Right atrium auricular region (tissue), 2 donors: Measurements from ENCODE around the gene ARHGAP27. TPM values are rescaled to one million over a fixed set of nuclear protein-coding genes. Genes with fewer than 3 reads are reported as not detected.

Experiments used
- DNase-seq: peaks from one replicate; pipeline ENCODE4 v3.0.0-alpha.2; 2019; ENCODE audit warnings: low spot score
- H3K27ac ChIP-seq, 2 donors: fragments of 200-600 bp; sonication (generic); 1 replicate in 1 of 2; 2 replicates in 1 of 2; pipeline ENCODE4 v1.5.1; 2016 to 2019
- H3K27me3 ChIP-seq, 2 donors: fragments of 200-600 bp; sonication (generic); one replicate each; pipeline versions ENCODE4 v1.5.1 to v1.6.0; 2017 to 2019
- H3K36me3 ChIP-seq: fragments of 200-600 bp; sonication (generic); one replicate; pipeline ENCODE4 v1.5.1; 2016
- H3K4me1 ChIP-seq, 2 donors: fragments of 200-600 bp; sonication (generic); one replicate each; pipeline versions ENCODE4 v1.5.1 to v1.6.0; 2017 to 2019
- H3K4me3 ChIP-seq, 2 donors: fragments of 200-600 bp; sonication (generic); 1 replicate in 1 of 2; 2 replicates in 1 of 2; pipeline ENCODE4 v1.5.1; 2017 to 2019; ENCODE audit warnings: mild to moderate bottlenecking in 1 of 2, moderate library complexity in 1 of 2
- H3K9me3 ChIP-seq, 2 donors: fragments of 200-600 bp; sonication (generic); one replicate each; pipeline ENCODE4 v1.5.1; 2019
- total RNA-seq, 2 donors: library from RNA; depleted of rRNA; stranded (reverse); fragments of >200 nt; gene quantifications; one replicate each; pipeline ENCODE4 v1.1.0, GENCODE V29; 2016
- TF ChIP-seq, protein P1 (sequence below), 2 donors: fragments of 200-600 bp; sonication (generic); IDR thresholded peaks; one replicate each; pipeline ENCODE4 v1.5.1; 2019; ENCODE audit warnings: antibody characterized with exemption in 2 of 2

The ARHGAP27 gene
- total RNA-seq, 2 donors from 2014 or later = 18.9 to 21.9 TPM

DNA sequence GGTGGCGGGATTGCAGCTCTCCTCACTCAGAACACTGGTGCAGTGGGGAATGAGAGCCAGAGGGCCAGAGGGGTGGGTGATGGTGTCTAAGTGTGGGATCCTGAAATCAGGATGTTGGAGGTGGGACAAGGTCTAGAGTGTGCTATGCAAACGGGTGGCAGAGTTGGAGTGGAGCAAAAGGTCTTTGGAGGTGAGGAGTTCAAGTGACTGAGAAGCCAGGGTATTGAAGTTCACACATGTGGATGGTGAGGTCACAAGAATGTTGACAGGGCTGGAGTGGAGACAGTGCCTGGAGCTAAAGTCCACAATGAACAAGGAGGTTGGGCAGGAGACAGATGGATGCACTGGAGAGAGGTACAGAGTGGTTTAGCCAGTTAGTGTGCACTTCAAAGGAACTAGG is 77.6 kb downstream of the ARHGAP27 start:
- TF ChIP-seq, protein P1, sequence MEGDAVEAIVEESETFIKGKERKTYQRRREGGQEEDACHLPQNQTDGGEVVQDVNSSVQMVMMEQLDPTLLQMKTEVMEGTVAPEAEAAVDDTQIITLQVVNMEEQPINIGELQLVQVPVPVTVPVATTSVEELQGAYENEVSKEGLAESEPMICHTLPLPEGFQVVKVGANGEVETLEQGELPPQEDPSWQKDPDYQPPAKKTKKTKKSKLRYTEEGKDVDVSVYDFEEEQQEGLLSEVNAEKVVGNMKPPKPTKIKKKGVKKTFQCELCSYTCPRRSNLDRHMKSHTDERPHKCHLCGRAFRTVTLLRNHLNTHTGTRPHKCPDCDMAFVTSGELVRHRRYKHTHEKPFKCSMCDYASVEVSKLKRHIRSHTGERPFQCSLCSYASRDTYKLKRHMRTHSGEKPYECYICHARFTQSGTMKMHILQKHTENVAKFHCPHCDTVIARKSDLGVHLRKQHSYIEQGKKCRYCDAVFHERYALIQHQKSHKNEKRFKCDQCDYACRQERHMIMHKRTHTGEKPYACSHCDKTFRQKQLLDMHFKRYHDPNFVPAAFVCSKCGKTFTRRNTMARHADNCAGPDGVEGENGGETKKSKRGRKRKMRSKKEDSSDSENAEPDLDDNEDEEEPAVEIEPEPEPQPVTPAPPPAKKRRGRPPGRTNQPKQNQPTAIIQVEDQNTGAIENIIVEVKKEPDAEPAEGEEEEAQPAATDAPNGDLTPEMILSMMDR (IDR thresholded peaks at IDR 0.05) = no peak
- no peaks in the 10 kb centered on the region for H3K36me3 ChIP-seq
- H3K27me3 ChIP-seq = no peaks in the 10 kb centered on the region

GRCh38 chr17:45353043-45353442 is 79.6 kb downstream of the ARHGAP27 start:
- TF ChIP-seq, protein P1 (IDR thresholded peaks at IDR 0.05) = no peak
- peaks cover 0 to 5% of the 10 kb centered on the region in 2 donors for H3K9me3 ChIP-seq
- no peak overlapping the region for H3K4me3 ChIP-seq
- H3K27ac ChIP-seq = no peak overlapping the region
- no peaks in the 10 kb centered on the region for H3K36me3 ChIP-seq
- DNase-seq = no peak
- H3K4me1 ChIP-seq = no peaks in the 10 kb centered on the region
- H3K27me3 ChIP-seq = no peaks in the 10 kb centered on the region

More for the DNA sequence above, 77.6 kb downstream of the ARHGAP27 start:
- Histone ChIP-seq H3K27ac (no peak overlapping the region), H3K4me1 (no peaks in the 10 kb centered on the region), H3K9me3 (peaks cover 0 to 5% of the 10 kb centered on the region in 2 donors), H3K4me3 (no peak overlapping the region)
- no peak for DNase-seq

GRCh38 chr17:45351831-45352230 is 80.8 kb downstream of the ARHGAP27 start:
- Histone ChIP-seq H3K36me3 (no peaks in the 10 kb centered on the region), H3K9me3 (peaks cover 0 to 5% of the 10 kb centered on the region in 2 donors), H3K27ac (no peak overlapping the region), H3K27me3 (no peaks in the 10 kb centered on the region), H3K4me1 (no peaks in the 10 kb centered on the region), H3K4me3 (no peak overlapping the region)
- no peak for DNase-seq
- TF ChIP-seq, protein P1 (IDR thresholded peaks at IDR 0.05) = no peak

DNA sequence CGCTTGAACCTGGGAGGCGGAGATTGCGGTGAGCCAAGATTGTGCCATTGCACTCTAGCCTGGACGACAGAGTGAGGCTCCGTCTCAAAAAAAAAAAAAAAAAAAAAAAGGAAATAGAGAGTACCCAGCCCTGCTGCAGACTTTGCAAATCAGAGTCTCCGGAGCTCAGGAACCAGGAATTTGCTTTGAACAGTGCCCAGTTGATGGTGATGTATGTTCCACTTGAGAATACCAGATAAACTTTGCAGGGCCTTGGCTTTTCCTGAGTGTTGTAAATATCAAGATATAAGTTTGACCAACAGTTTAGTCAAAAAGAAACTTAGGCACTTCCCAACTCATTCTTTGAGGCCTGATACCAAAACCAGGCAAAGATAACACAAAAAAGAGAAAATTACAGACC is 85.2 kb downstream of the ARHGAP27 start:
- peaks cover 0 to 7% of the 10 kb centered on the region in 2 donors for H3K4me1 ChIP-seq
- TF ChIP-seq, protein P1 (IDR thresholded peaks at IDR 0.05) = no peak
- peaks cover 0 to 5% of the 10 kb centered on the region in 2 donors for H3K9me3 ChIP-seq
- H3K36me3 ChIP-seq = no peaks in the 10 kb centered on the region
- H3K4me3 ChIP-seq = no peak overlapping the region
- no peak for DNase-seq
- no peaks in the 10 kb centered on the region for H3K27me3 ChIP-seq
- H3K27ac ChIP-seq = no peak overlapping the region

DNA sequence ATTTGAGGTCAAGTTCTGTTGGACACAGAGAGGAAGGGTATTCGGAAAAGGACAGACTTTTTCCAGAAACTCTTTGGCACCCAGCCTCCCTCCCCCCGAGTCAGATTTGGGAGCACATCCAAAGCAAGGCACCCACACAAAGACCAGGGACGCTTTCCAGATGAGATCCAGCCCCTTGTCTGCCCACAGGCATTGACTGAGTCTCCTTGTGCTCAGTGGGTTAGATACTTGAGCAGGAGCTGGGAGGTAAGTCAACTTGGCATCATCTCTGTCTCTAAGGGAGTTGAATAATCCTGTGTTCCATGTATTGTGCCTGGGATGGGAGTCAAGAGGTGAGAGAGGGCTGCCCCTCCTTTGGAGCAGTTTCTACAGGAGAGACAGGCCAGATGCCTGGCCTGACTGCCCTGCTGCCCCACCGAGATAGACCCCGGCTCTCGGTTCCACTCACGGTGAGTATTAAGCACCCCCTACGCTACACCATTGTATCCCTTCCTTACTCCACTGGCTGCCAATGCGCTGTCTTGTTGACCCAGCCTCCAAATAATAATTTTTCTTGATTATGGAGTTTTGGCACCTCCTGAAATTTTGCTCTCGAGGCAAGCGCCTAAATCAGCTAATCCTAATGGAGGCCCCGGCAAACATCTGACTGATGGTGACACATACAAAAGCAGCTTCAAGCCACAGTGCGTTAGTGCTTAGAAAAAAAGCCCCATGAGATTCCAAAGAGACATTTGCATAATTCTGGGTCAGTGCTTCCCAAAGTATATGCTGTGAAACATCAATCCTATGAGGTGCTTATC is 86.3 kb downstream of the ARHGAP27 start:
- Histone ChIP-seq H3K9me3 (no peaks in the 10 kb centered on the region), H3K27ac (peak overlapping the region; percentile 48 to 68), H3K36me3 (no peaks in the 10 kb centered on the region), H3K4me1 (peaks cover 0 to 14% of the 10 kb centered on the region in 2 donors), H3K4me3 (no peak overlapping the region), H3K27me3 (no peaks in the 10 kb centered on the region)
- TF ChIP-seq, protein P1 (IDR thresholded peaks at IDR 0.05) = no peak
- no peak for DNase-seq
